Measurements from ENCODE around the gene ANKFN1. TPM values are rescaled to one million over a fixed set of nuclear protein-coding genes. Genes with fewer than 3 reads are reported as not detected.

The ANKFN1 gene
- total and polyA plus RNA-seq, 10 of the 15 experiments (the other 5 are each of a cell fraction or from before 2014, with no cell fraction given) = 0.19 TPM; not detected in 9

DNA sequence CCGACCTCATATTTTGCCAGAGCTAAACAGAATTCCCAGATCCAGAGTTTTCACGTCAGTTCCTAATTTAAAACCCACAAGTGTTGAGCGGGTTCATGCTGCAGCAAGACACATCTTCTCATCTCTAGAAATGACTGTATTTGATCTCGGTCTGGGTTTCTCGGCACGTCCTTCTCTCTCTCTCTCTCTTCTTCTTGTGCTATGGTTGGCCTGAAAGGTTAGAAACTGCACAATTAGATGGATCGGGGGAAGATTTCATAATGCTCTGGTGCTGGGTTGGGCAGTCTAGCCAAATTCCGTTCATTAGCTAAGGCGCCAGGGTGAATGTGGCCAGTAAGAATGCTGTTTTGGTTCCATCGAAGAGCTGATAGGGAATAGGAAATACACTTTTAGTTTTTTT, 281.3 kb downstream of the ANKFN1 start:
- TF ChIP-seq, protein P1, sequence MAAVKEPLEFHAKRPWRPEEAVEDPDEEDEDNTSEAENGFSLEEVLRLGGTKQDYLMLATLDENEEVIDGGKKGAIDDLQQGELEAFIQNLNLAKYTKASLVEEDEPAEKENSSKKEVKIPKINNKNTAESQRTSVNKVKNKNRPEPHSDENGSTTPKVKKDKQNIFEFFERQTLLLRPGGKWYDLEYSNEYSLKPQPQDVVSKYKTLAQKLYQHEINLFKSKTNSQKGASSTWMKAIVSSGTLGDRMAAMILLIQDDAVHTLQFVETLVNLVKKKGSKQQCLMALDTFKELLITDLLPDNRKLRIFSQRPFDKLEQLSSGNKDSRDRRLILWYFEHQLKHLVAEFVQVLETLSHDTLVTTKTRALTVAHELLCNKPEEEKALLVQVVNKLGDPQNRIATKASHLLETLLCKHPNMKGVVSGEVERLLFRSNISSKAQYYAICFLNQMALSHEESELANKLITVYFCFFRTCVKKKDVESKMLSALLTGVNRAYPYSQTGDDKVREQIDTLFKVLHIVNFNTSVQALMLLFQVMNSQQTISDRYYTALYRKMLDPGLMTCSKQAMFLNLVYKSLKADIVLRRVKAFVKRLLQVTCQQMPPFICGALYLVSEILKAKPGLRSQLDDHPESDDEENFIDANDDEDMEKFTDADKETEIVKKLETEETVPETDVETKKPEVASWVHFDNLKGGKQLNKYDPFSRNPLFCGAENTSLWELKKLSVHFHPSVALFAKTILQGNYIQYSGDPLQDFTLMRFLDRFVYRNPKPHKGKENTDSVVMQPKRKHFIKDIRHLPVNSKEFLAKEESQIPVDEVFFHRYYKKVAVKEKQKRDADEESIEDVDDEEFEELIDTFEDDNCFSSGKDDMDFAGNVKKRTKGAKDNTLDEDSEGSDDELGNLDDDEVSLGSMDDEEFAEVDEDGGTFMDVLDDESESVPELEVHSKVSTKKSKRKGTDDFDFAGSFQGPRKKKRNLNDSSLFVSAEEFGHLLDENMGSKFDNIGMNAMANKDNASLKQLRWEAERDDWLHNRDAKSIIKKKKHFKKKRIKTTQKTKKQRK (IDR thresholded peaks at IDR 0.05; ENCODE audit: low read depth, low read length) = no peak
- no peak for TF ChIP-seq STAT3 (IDR thresholded peaks at IDR 0.05; ENCODE audit: low read depth, low read length)
- TF ChIP-seq EED (IDR thresholded peaks at IDR 0.05; ENCODE audit: low read depth) = peak; percentile 37; the same call in 1 of the 2 replicates
- no peak for TF ChIP-seq MYC (IDR thresholded peaks at IDR 0.05; ENCODE audit: insufficient read depth, insufficient read length, insufficient replicate concordance, low read length, severe bottlenecking)
- TF ChIP-seq ATF7 (IDR thresholded peaks at IDR 0.05; ENCODE audit: low read depth) = no peak
- TF ChIP-seq IKZF2 (IDR thresholded peaks at IDR 0.05) = peak; percentile 37 to 50; a peak in 3 of 4 replicates
- peak; percentile 50 for TF ChIP-seq RUNX3 (IDR thresholded peaks at IDR 0.05; ENCODE audit: low read length)
- TF ChIP-seq NFIC (IDR thresholded peaks at IDR 0.05; ENCODE audit: low read depth, low read length) = peak; percentile 60; the same call in 1 of the 2 replicates
- ChIA-PET POLR2A (no interaction called here), RAD21 (ENCODE audit: unreplicated experiment) (no interaction called here), CTCF (no interaction called here), SMC1A (ENCODE audit: uncharacterized antibody, unreplicated experiment) (no interaction called here)
- Histone ChIP-seq H3K4me3 (no peak overlapping the region), H3K79me2 (ENCODE audit: control insufficient read depth, insufficient read depth, low read length) (no peaks in the 10 kb centered on the region), H3K9ac (ENCODE audit: control insufficient read depth, insufficient read depth, low read length) (no peak overlapping the region), H3K27me3 (replicated peaks in 1 of 2; ENCODE audit: control insufficient read depth in 2 of 2, insufficient read depth in 2 of 2, low read length in 1 of 2) (no peaks in the 10 kb centered on the region; a peak in 1 of 4 replicates), H3K36me3 (ENCODE audit: control insufficient read depth in 2 of 2, insufficient read depth in 2 of 2, low read length in 1 of 2) (no peaks in the 10 kb centered on the region), H3K4me2 (ENCODE audit: control insufficient read depth, insufficient read depth) (no peak overlapping the region), H2AFZ (ENCODE audit: control insufficient read depth, low read depth, low read length) (no peak overlapping the region), H3K4me1 (ENCODE audit: control insufficient read depth, insufficient read depth, low read length) (no peaks in the 10 kb centered on the region), H3K9me3 (replicated peaks; ENCODE audit: control insufficient read depth, insufficient read depth, low read length) (no peaks in the 10 kb centered on the region), H4K20me1 (ENCODE audit: control insufficient read depth, insufficient read depth) (no peaks in the 10 kb centered on the region), H3K27ac (ENCODE audit: control insufficient read depth, insufficient read depth) (no peak overlapping the region)
- intact Hi-C loops (cut with micrococcal nuclease; ENCODE audit: unreplicated experiment) (no loop called here), in situ Hi-C loops (cut with MboI) (no loop called here)
- FAIRE-seq (no peak), DNase-seq (ENCODE audit: low read depth, low spot score) (no peak), ATAC-seq (no peak)
- WGBS (ENCODE audit: insufficient coverage, insufficient replicate concordance, low lambda C conversion rate, missing lambda C conversion rate) = 37% methylated on average over 10 of the region's 10 CpGs
- no TSS peak for BruUV-seq (replicated peaks)
